Calu3 (cell line): ENCODE data around the gene ARFGEF3. TPM values are rescaled to one million over a fixed set of nuclear protein-coding genes. Genes with fewer than 3 reads are reported as not detected.
"Not testable (repeated sequence)": the region's sequence is repeated elsewhere in the genome, so short reads cannot be mapped to it uniquely, and the experiment has no call there.

Experiments
- BruUV-seq: library from RNA; stranded (reverse); fragments of 400-500 nt; replicated peaks from 2 replicates; lab custom pipeline; 2021; lab: Mats Ljungman, UMichigan
- CTCF ChIA-PET: fragments of 300-600 bp; sonication (Branson Sonifier 250); formaldehyde crosslinking; loops from one replicate; lab custom pipeline; 2022; ENCODE audit warnings: antibody characterized with exemption; lab: Charles Lee
- DNase-seq: peaks from one replicate; pipeline ENCODE4 v3.0.0; 2022
- H3K27ac Mint-ChIP-seq: one replicate; pipeline ENCODE4 v1.8.0; 2022; ENCODE audit warnings: mixed read lengths; ENCODE audit not compliant: unreplicated experiment
- H3K27me3 Mint-ChIP-seq: one replicate; pipeline ENCODE4 v1.8.0; 2022; ENCODE audit warnings: mixed read lengths; ENCODE audit not compliant: unreplicated experiment
- H3K36me3 Mint-ChIP-seq: one replicate; pipeline ENCODE4 v1.8.0; 2022; ENCODE audit warnings: mild to moderate bottlenecking, moderate library complexity, mixed read lengths; ENCODE audit not compliant: insufficient read depth, unreplicated experiment
- H3K4me1 Mint-ChIP-seq: one replicate; pipeline ENCODE4 v1.8.0; 2022; ENCODE audit warnings: mild to moderate bottlenecking, low read depth, mixed read lengths; ENCODE audit not compliant: unreplicated experiment
- H3K4me3 Mint-ChIP-seq: one replicate; pipeline ENCODE4 v1.8.0; 2022; ENCODE audit warnings: mild to moderate bottlenecking, low read depth, moderate library complexity, mixed read lengths; ENCODE audit not compliant: unreplicated experiment
- H3K9me3 Mint-ChIP-seq: one replicate; pipeline ENCODE4 v1.8.0; 2022; ENCODE audit warnings: low read depth, mixed read lengths; ENCODE audit not compliant: unreplicated experiment
- CTCF ChIP-seq: fragments of 200-600 bp; IDR thresholded peaks from one replicate; pipeline ENCODE4 v1.8.0; 2022; ENCODE audit warnings: antibody characterized with exemption; ENCODE audit not compliant: unreplicated experiment
- intact Hi-C: fragments of 100-400 bp; cut with micrococcal nuclease; formaldehyde crosslinking; loops from one replicate; pipeline ENCODE4 v1.10.0; 2022; ENCODE audit not compliant: unreplicated experiment
- total RNA-seq: library from RNA; stranded (reverse); gene quantifications from 2 replicates; pipeline ENCODE4 v1.2.3, GENCODE V29; 2022

Gene ARFGEF3
- total RNA-seq, 1 experiment from 2014 or later, result 16.3 TPM

DNA sequence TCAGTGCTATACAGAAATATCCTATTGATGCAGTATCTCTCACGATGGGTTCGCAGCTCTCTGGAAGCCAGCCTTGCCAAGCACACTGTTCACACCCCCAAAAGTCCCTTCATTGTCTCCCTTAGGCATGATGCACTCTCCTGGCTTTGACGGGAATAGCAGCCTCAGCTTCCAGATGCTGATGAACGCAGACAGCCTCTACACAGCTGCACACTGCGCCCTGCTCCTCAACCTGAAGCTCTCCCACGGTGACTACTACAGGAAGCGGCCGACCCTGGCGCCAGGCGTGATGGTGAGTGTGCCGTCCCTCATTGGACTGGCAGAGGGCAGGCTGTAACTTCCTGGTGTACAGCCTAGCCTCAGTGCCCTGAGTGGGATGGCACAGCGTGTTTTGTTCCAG, 116.6 kb downstream of the ARFGEF3 start:
- CTCF ChIA-PET, result no interaction called here
- DNase-seq, result no peak
- Mint-ChIP-seq H3K4me1 (no peaks in the 10 kb centered on the region), H3K27ac (no peak overlapping the region), H3K9me3 (no peaks in the 10 kb centered on the region), H3K36me3 (no peaks in the 10 kb centered on the region), H3K27me3 (no peaks in the 10 kb centered on the region), H3K4me3 (no peak overlapping the region)
- TF ChIP-seq CTCF, result no peak
- intact Hi-C loops, result no loop called here
- no TSS peak for BruUV-seq

- no TSS peak for BruUV-seq
- no peak for DNase-seq
- no peak for TF ChIP-seq CTCF
- intact Hi-C loops, result loop anchor here (2.0 to 10.0 kb wide), 4 partner anchors 119 to 281 kb away; partner anchors contain the start of gene HEBP2
- Mint-ChIP-seq H3K27ac (no peak overlapping the region), H3K36me3 (no peaks in the 10 kb centered on the region), H3K27me3 (no peaks in the 10 kb centered on the region), H3K4me3 (no peak overlapping the region), H3K4me1 (peaks cover 8% of the 10 kb centered on the region), H3K9me3 (no peaks in the 10 kb centered on the region)
- CTCF ChIA-PET, result interaction anchor here (0.7 kb wide), 1 partner anchor 256 kb away, joined by 4 read pairs; no protein-coding TSS in a partner anchor
Measured at GRCh38 chr6:138285800-138286199, 124.1 kb downstream of the ARFGEF3 start.

- Mint-ChIP-seq H3K9me3 (no peaks in the 10 kb centered on the region), H3K36me3 (no peaks in the 10 kb centered on the region), H3K4me3 (no peak overlapping the region), H3K27me3 (no peaks in the 10 kb centered on the region), H3K27ac (no peak overlapping the region), H3K4me1 (peaks cover 8% of the 10 kb centered on the region)
- intact Hi-C loops, result loop anchor here (2.0 to 10.0 kb wide), 4 partner anchors 118 to 282 kb away; partner anchors contain the start of gene HEBP2
- DNase-seq, result no peak
- CTCF ChIA-PET, result interaction anchor here (1.4 kb wide), 1 partner anchor 171 kb away, joined by 10 read pairs; no protein-coding TSS in a partner anchor
- TF ChIP-seq CTCF, result no peak
- BruUV-seq, result no TSS peak
Measured at GRCh38 chr6:138286698-138287097, 125.0 kb downstream of the ARFGEF3 start.

DNA sequence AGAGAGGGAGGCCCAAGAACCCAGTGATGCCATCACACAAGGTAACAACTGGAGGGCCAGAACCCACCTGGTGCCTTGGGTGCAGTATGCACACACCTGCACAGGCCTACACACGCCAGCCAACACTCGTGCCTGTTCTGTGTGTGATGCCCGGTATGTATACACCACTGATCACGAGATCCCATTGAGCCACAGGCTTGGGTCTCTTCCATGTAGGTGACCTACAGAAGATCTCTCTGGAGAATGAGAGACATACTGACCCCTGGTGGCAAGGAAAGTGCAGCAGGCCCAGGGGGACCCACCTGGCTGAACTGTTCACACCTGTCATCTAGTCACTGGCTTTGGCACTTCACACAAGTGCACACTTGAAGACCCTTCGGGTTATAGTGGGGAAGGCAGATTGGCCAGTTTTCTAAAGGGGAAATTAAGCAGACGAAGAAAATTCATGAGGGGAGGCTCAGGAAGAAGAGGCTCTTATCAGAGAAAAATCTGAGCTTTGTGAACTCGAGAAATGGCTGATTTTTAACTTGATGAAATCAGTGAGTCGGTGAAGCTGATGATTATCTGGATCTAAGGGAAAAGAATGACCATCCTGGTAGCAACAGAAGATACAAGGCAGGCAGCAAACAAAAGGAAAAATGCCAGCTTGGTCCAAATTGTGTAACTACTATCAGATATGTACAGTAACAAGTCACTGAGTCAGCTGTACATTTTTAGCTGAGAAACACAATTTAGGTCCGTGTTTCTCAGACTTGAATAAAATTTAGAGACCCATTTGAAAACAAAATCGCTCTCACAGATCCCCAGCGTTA, 125.6 kb downstream of the ARFGEF3 start:
- H3K4me3 Mint-ChIP-seq, result no peak overlapping the region
- no peaks in the 10 kb centered on the region for H3K36me3 Mint-ChIP-seq
- DNase-seq, result peak; percentile 73
- peaks cover 8% of the 10 kb centered on the region for H3K4me1 Mint-ChIP-seq
- intact Hi-C loops, result loop anchor here (2.0 to 10.0 kb wide), 4 partner anchors 117 to 283 kb away; partner anchors contain the start of gene HEBP2
- CTCF ChIA-PET, result interaction anchor here (1.4 kb wide), 1 partner anchor 171 kb away, joined by 10 read pairs; no protein-coding TSS in a partner anchor
- H3K27me3 Mint-ChIP-seq, result no peaks in the 10 kb centered on the region
- H3K9me3 Mint-ChIP-seq, result no peaks in the 10 kb centered on the region
- H3K27ac Mint-ChIP-seq, result peak overlapping the region; percentile 19
- BruUV-seq, result no TSS peak
- peak; percentile 37 for TF ChIP-seq CTCF

DNA sequence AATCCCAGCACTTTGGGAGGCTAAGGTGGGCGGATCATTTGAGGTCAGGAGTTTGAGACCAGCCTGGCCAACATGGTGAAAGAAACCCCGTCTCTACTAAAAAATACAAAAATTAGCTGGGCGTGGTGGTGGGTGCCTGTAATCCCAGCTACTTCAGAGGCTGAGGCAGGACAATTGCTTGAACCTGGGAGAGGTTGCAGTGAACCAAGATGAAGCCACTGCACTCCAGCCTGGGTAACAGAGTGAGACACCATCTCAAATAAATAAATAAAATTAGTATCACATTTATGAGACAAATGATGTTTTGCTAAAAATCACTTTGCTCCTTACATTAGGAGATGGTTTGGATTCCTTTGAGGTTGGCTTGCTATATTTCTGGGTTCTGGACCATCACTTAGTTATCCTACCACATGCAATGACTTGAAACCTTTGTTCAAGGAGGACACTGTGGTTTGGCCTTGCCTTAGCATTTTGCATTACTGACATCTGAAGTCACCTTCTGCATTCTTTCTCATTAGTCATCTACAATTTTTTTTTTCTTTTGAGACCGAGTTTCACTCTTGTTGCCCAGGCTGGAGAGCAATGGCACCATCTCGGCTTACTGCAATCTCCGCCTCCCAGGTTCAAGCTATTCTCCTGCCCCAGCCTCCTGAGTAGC, 126.8 kb downstream of the ARFGEF3 start:
- not testable (repeated sequence) for H3K36me3 Mint-ChIP-seq, BruUV-seq, H3K4me3 Mint-ChIP-seq, H3K27me3 Mint-ChIP-seq, DNase-seq, H3K9me3 Mint-ChIP-seq, H3K27ac Mint-ChIP-seq, H3K4me1 Mint-ChIP-seq
- intact Hi-C loops, result loop anchor here (5.0 to 10.0 kb wide), 3 partner anchors 116 to 284 kb away; partner anchors contain the start of gene HEBP2
- CTCF ChIA-PET, result interaction anchor here (0.6 kb wide), 1 partner anchor 285 kb away, joined by 3 read pairs; no protein-coding TSS in a partner anchor
